GM18909 (cell line): ENCODE measurements around the gene RREB1.
A peak's percentile ranks its signal among the peaks of the same experiment; 100 is the strongest.

Source experiments
- ATAC-seq: cut with Tn5 transposase; IDR thresholded peaks from one replicate; pipeline ENCODE4 v1.9.1; 2021; ENCODE audit warnings: mild to moderate bottlenecking; ENCODE audit not compliant: unreplicated experiment, poor library complexity

RREB1 gene

DNA sequence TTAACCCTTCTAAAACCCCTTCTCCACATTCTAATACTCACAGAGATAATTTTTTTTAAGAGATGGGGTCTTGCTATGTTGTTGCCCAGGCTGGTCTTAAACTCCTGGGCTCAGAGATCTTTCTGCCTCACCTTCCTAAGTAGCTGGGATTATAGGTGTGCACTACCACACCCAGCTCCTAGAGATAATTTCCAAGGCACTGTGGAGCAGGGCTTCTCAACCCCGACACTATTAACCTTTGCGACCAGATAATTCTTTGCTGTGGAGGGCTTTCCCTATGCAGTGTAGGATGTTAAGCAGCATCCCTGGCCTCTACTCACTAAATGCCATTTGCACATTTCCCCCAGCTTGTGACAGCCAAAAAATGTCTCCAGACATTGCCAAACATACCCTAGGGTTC lies 8.8 kb upstream of the RREB1 start:
- ATAC-seq: no peak

DNA sequence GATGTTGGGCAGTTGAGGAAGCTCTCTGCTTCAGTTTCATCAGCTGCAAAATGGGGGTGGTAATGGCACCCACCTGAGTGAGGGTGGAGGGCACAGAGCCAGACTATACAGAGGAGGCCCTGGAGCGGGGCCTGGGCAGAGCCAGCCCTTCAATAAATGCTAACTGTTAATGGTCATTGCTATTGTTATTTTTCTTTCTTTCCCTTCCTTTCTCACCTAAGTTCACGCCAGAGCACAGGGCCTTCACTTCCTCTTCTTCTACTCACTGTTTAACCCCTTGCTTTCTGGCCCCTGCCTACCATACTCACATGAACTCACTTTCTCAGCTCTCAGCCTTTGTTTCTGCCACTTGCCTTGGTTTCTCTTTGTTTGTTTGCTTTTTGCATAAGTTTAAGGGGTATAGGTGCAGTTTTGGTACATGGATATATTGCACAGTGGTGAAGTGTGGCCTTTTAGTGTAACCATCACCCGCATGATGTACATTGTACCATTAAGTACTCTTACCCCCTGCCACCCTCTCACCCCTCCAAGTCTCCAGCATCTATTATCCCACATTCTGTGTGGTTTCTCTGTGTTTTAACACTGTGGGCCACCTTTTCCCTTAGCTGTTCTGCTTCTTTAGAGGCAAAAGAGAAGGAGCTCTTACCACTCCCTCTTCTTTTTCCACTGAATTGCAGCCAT lies 7.5 kb upstream of the RREB1 start:
- no peak for ATAC-seq

DNA sequence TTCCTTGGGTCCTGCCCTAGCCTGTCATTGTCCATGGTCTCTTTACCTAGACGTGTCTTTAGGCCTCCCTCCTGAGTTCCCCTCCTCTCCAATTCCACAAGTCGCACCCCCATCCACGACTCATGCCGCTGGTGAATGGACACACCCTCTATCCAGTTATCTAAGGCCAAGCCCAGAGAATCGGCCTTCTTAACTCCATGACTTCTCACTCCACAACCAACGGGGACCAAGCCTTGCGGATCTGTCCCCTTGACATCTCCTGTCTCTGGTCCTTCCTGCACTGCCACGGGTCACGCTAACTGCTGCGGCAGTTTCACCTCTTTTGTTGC lies 7.0 kb upstream of the RREB1 start:
- no peak for ATAC-seq

- ATAC-seq: no peak
Measured at GRCh38 chr6:7101290-7101689, 6.5 kb upstream of the RREB1 start.

DNA sequence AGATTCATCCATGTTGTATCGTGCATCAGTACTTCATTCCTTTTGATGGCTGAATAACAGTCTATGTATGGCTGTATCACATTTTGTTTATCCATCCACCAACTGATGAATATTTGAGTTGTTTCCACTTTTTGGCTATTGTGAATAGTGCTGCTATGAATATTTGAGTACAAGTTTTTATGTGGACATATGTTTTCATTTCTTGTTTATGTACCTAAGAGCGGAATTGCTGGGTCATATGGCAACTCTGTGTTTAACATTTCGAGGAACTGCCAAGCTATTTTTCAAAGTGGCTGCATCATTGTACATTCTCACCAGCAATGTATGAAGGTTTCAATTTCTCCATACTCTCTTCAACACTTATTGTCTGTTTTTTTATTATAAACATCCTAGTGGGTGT lies 3.0 kb upstream of the RREB1 start:
- no peak for ATAC-seq

DNA sequence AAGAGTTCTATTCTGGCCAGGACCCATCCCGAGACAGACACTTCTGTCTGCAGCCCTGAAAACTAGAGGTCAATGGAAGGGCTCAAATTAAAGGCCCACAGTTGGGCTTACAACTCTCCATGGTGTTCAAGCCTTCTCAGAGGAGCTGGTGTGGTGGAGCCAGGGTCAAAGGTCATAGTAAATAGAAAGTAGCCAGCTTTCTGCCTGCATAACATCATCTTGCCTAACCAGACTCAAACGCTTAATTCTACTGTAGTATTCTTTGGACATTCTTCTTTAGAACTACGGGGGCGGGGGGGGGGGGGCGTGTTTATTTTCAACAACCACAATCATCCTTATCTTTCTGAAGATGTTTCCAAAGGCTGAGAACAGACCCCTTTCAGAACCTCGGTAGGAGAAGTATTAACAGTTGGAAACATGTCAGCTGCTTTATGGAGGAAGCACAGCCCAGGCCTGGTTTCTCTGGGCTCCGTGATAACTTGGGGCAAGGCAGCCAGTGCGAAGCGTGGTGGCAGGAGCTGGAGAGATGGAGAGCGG lies 1.5 kb upstream of the RREB1 start:
- no peak for ATAC-seq

DNA sequence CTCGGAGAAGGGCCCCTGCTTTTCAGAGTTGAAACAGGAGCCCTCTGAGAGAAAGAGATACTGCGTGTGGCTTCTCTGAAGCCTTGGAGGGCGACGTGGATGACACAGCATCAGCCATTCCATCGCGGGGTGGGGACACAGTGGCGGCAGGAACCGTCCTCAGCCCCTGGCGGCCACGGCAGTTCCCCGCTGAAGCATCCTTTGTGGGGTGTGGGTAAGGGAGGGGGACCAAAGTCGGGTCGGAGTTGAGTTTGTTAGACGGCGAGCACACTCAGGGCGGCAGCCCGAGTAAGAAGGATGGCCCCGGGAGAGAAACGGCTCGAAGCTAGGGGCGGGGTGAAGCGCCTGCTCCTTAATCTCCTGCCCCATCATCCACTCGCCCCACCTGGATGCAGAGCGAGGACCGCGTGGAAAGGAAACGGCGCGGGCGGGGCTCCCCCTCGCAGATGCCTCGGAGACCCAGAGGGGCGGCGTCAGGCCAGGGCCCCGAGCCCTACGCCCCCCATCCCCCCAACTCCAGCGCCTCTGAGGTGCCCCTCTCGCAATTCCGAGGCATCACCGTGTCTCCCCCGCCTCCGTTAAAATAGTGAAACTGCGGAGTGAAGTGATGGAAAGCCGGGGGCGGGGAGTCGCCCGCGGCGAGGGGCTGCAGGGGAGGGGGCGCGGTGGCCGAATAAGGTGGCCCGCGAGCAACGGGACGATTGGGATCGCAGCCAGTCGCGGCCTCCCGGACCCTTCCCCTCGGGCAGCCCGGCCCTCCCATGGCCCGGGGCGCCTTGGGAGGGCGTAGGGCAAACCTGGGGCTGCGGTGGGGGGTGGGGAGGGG lies 796 bp upstream of the RREB1 start:
- peak; percentile 42 for ATAC-seq

DNA sequence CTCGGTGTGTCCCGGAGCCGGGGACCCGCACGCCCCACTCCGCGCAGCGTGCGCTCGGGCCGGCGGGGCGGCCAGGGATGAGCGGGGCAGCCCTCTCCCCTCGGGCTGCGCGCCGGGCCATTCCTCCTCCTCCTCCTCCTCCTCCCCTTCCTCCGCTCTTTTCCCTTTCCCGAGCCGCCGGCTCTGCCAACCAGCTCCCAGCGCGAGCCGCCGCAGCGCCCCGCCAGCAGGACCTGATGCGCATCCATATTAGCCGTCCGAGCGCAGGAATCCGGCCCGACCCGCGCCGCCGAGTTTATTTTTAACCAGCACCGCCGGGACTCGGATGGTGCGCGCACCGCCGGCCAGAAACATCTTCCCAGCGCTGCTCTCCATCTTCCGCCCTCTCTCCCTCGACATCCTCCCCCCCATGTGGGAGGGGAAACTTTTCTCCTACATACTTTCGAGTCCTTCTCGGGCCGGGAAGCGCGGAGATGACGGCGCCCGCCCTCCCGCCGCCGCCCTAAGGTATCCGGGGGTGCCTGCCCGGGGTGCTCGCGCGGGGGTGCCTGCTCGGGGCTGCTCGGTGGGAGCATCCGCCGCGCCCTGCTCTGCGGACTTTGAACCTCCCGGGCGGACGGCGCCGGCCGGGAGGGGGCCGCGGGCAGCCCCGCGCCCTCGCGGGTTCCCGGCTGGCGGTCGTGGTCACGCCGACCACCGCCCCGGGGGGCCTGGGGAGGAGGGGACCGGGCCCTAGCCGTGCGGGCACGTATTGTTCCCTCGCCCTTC lies 619 bp downstream of the RREB1 start:
- peak; percentile 9 for ATAC-seq

DNA sequence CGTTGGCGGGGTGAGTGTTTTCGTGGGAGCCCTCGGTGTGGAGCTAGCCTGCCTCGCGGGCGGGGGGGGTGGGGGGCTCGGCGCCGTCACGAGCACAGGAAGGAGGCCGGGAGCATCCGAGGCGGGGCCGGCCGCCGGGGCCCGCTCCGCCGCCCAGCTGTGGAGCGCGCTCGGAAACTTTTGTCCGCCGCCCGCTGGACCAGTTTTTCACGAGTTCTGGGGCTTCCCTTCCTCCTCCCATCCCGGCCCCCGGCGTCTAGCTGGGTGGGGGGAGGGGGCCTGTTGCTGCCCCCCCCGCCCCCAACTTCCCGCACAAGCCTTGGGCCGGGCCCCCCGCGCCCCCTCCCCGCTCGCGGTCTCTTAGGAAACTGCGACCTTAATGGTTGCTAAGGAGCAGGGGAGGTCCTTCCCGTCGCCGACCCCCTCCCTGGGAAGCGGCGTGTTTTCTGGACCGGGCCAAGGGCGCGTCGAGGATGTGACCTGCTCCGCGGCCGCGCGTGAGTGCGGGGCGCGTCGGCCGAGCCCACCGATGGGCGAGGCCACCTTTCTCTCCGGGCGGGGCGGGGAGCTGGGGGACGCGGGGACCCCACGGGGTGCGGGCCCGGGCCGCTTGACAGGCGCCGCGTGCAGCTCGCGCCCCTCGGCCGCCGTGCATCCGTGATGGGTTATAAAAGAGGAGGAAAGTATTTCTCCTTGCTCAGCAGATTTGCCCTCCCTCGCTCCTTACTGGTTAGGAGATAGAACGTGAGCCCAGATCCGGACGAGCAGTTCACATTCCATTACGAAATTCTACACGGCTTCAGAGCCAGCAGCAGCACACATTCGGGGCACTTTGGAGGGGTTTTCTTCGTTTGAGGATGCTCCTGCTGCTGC lies 1.4 kb downstream of the RREB1 start:
- no peak for ATAC-seq

- no peak for ATAC-seq
Measured at GRCh38 chr6:7110092-7110792, 2.5 kb downstream of the RREB1 start.

DNA sequence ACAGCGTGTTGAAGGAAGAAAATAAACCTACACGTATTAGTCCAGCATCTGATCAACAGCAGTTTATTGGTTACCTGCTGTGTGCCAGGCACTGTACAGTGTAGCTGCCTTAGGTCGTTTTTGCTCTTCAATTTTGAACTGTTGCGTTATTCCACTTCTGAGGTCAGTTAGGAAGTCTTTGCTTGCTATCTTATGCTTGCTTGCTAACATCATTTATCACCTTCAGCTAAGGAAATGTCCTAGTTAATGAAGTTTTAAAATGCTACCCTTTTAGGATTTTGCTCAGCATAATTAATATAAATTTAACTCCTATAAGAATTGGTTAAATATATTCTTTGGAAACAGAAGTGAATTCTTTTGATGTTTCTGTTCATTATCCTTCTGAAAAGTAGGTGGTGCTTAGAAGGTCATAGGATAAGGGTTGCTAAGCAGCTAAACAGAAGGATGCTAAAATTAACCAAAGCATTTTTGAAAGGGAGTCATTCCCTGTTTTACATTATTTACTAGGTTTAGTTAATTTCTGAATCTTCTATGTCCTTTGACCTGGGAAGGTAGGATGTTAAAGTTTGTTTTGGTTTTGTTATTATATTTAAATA lies 3.4 kb downstream of the RREB1 start:
- ATAC-seq: no peak

GRCh38 chr6:7112171-7112570 lies 4.4 kb downstream of the RREB1 start:
- ATAC-seq: no peak

DNA sequence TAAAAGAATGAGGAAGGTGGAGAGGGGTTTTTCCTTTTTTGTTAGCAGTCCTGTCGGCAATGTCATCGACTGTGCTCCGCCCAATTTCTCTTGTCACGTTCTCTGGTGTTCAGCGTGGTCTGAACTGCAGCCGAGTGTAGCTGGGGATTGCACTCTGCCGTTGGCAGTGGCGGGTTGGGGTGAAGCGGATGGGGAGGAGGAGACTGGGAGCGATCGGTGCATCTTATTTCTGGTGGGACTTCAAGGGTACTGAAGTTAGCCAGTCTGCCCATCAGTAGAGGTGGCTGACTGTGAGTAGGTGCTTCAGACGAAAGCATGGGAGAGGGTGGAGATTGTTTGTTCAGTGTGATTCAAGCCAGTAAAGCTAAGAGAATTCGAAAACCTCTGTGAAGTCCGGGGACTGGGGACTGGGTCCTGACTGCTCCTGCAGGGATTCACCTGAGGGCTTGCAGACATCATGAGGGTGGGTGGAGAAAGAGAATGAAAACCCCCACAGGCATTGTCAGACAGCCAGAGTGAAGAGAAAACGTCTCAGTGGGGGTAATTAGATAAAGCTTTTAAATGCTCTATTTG lies 5.1 kb downstream of the RREB1 start:
- peak; percentile 38 for ATAC-seq

GRCh38 chr6:7114744-7115458 lies 7.1 kb downstream of the RREB1 start:
- ATAC-seq: no peak

DNA sequence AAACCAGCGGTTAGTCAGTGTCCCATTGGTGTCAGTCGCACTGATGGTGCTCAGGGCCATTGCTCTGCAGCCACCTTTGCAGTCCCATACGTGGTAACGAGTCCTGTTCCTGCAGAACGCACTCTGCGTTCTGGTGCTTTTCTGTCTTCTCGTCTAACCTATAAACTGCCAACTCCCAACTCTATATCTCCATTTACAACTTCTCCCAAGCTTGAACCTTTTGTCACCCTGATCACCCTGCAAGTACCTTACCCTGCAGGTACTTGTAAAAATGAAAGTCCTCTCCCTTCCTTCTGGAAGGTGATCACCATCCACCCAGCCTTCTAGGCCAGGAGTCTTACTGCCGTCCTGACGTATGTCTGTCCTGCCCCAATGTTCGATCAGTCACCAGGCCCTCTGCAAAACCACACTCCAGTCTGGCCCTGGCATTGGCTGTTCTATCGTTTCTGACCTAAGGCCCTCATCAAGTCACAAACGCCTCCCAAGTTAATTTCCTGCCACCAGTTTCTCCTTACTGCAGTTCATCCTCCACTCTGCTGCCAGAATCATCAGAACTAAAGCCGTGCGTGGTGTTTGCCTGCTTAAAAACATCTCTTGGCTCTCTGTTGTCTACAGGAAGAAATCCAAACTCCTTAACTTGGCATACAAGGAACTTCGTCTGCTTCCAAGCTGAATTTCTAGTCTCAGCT lies 7.9 kb downstream of the RREB1 start:
- no peak for ATAC-seq

DNA sequence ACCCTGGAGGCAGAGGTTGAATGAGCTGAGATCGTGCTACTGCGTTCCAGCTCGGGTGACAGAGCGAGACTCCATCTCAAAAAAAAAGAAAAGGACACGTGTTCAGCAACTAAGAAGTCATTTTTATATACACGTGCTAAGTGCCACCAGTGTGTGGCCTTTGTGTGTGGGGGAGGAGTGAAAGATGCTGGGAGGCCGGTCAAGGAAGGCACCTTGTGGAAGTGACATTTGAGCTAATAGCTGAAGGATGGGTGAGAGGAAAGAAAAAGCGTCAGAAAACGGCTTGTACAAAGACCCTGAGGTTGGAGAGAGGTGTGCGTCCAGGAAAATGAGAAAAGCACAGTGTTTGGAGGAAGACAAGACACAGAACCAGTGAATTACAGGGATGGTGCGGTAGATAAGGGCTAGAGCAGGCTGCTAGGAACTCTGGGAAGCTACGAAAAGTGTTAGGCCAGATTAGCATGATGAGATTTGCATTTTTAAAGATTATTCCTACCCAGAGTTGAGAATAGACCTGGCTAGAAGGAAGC lies 11.6 kb downstream of the RREB1 start:
- no peak for ATAC-seq

GRCh38 chr6:7121700-7122241 lies 14.0 kb downstream of the RREB1 start:
- no peak for ATAC-seq
